Measurements from ENCODE around the gene ELOVL3. TPM values are rescaled to one million over a fixed set of nuclear protein-coding genes. Genes with fewer than 3 reads are reported as not detected.

The ELOVL3 gene
- total and polyA plus RNA-seq, 2 of the 13 experiments (the other 11 are each of a cell fraction or from before 2014, with no cell fraction given) = 0.58 to 0.69 TPM

- TF ChIP-seq POGK (CRISPR knock-in tag; conservative IDR thresholded peaks at IDR 0.05) (no peak), ZNF280B (CRISPR knock-in tag; IDR thresholded peaks at IDR 0.05; ENCODE audit: borderline replicate concordance) (0 out of 2 replicates have a peak, but pooled peaks have one; percentile 51), TFE3 (CRISPR knock-in tag; IDR thresholded peaks at IDR 0.05) (no peak), CTCF (CRISPR knock-in tag; IDR thresholded peaks at IDR 0.05) (peak; percentile 96), ZNF3 (CRISPR knock-in tag; IDR thresholded peaks at IDR 0.05) (no peak), HNRNPLL (IDR thresholded peaks at IDR 0.05; ENCODE audit: low read depth, low read length, poor library complexity, severe bottlenecking) (peak; percentile 50), ZNF598 (CRISPR knock-in tag; IDR thresholded peaks at IDR 0.05; ENCODE audit: borderline replicate concordance) (no peak), FOXK2 (IDR thresholded peaks at IDR 0.05) (no peak), ZNF563 (CRISPR knock-in tag; IDR thresholded peaks at IDR 0.05) (no peak), DMAP1 (CRISPR knock-in tag; IDR thresholded peaks at IDR 0.05) (no peak), RAD21 (CRISPR knock-in tag; IDR thresholded peaks at IDR 0.05) (peak; percentile 78), PITX1 (CRISPR knock-in tag; IDR thresholded peaks at IDR 0.05) (peak; percentile 70), MEF2D (CRISPR knock-in tag; IDR thresholded peaks at IDR 0.05) (0 out of 2 replicates have a peak, but pooled peaks have one; percentile 44), SAP130 (CRISPR knock-in tag; IDR thresholded peaks at IDR 0.05; ENCODE audit: low read depth) (peak; percentile 59), ZNF18 (CRISPR knock-in tag; IDR thresholded peaks at IDR 0.05; ENCODE audit: insufficient replicate concordance) (no peak), NAIF1 (CRISPR knock-in tag; IDR thresholded peaks at IDR 0.05; ENCODE audit: borderline replicate concordance) (no peak), ZNF607 (CRISPR knock-in tag; IDR thresholded peaks at IDR 0.05; ENCODE audit: borderline replicate concordance) (0 out of 2 replicates have a peak, but pooled peaks have one; percentile 25), KDM1A (CRISPR knock-in tag; IDR thresholded peaks at IDR 0.05) (peak; percentile 87; the same call in 1 of the 2 replicates), MAZ (IDR thresholded peaks at IDR 0.05; ENCODE audit: borderline replicate concordance, low read depth, low read length) (no peak), MAZ (CRISPR knock-in tag; IDR thresholded peaks at IDR 0.05; ENCODE audit: low read depth) (no peak), ZFP41 (CRISPR knock-in tag; IDR thresholded peaks at IDR 0.05; ENCODE audit: borderline replicate concordance) (no peak)
Measured at GRCh38 chr10:102231357-102232318, 5.5 kb downstream of the ELOVL3 start (continued).

Measured in HepG2 (cell line).